Activated naive CD4-positive, alpha-beta T cell treated with anti-CD3 and anti-CD28 coated beads, Interleukin-2, amount 50 U/mL, for 24 hours (primary cell): ENCODE measurements around the gene NR1D1.

Source experiments
- H3K27ac Mint-ChIP-seq: one replicate; pipeline ENCODE4 v1.8.0; 2021; ENCODE audit warnings: mild to moderate bottlenecking, mixed read lengths
- H3K27me3 Mint-ChIP-seq: one replicate; pipeline ENCODE4 v1.8.0; 2021; ENCODE audit warnings: mixed read lengths
- H3K36me3 Mint-ChIP-seq: one replicate; pipeline ENCODE4 v1.8.0; 2021; ENCODE audit warnings: mixed read lengths
- H3K4me1 Mint-ChIP-seq: one replicate; pipeline ENCODE4 v1.8.0; 2021; ENCODE audit warnings: mixed read lengths
- H3K4me3 Mint-ChIP-seq: one replicate; pipeline ENCODE4 v1.8.0; 2021; ENCODE audit warnings: mild to moderate bottlenecking, mixed read lengths
- H3K9me3 Mint-ChIP-seq: one replicate; pipeline ENCODE4 v1.8.0; 2021; ENCODE audit warnings: mixed read lengths

The NR1D1 gene

GRCh38 chr17:40103688-40104087 lies 3.3 kb upstream of the NR1D1 start:
- H3K27ac Mint-ChIP-seq = peak overlapping the region; percentile 53
- H3K36me3 Mint-ChIP-seq = no peaks in the 10 kb centered on the region
- no peaks in the 10 kb centered on the region for H3K27me3 Mint-ChIP-seq
- H3K4me1 Mint-ChIP-seq = peaks cover 92% of the 10 kb centered on the region
- H3K4me3 Mint-ChIP-seq = no peak overlapping the region
- no peaks in the 10 kb centered on the region for H3K9me3 Mint-ChIP-seq

- Mint-ChIP-seq H3K9me3 (no peaks in the 10 kb centered on the region), H3K27me3 (no peaks in the 10 kb centered on the region), H3K36me3 (no peaks in the 10 kb centered on the region), H3K4me3 (no peak overlapping the region), H3K27ac (peak overlapping the region; percentile 53), H3K4me1 (peaks cover 93% of the 10 kb centered on the region)
These were observed 2.8 kb upstream of the NR1D1 start for GRCh38 chr17:40103071-40103661.

GRCh38 chr17:40101367-40102210 lies 1.2 kb upstream of the NR1D1 start:
- H3K36me3 Mint-ChIP-seq = no peaks in the 10 kb centered on the region
- no peaks in the 10 kb centered on the region for H3K9me3 Mint-ChIP-seq
- peak overlapping the region; percentile 95 for H3K4me3 Mint-ChIP-seq
- H3K27me3 Mint-ChIP-seq = no peaks in the 10 kb centered on the region
- H3K4me1 Mint-ChIP-seq = peaks cover 93% of the 10 kb centered on the region
- peak overlapping the region; percentile 92 for H3K27ac Mint-ChIP-seq

- peaks cover 93% of the 10 kb centered on the region for H3K4me1 Mint-ChIP-seq
- H3K9me3 Mint-ChIP-seq = no peaks in the 10 kb centered on the region
- no peaks in the 10 kb centered on the region for H3K27me3 Mint-ChIP-seq
- H3K36me3 Mint-ChIP-seq = peaks cover 5% of the 10 kb centered on the region
- H3K4me3 Mint-ChIP-seq = peak overlapping the region; percentile 95
- peak overlapping the region; percentile 92 for H3K27ac Mint-ChIP-seq
These were observed 429 bp upstream of the NR1D1 start for GRCh38 chr17:40100669-40101366.

GRCh38 chr17:40099619-40100418 lies 570 bp downstream of the NR1D1 start:
- Mint-ChIP-seq H3K36me3 (peaks cover 8% of the 10 kb centered on the region), H3K4me3 (peak overlapping the region; percentile 95), H3K27ac (peak overlapping the region; percentile 92), H3K27me3 (no peaks in the 10 kb centered on the region), H3K4me1 (peaks cover 93% of the 10 kb centered on the region), H3K9me3 (no peaks in the 10 kb centered on the region)

- H3K27ac Mint-ChIP-seq = peak overlapping the region; percentile 92
- peaks cover 93% of the 10 kb centered on the region for H3K4me1 Mint-ChIP-seq
- no peaks in the 10 kb centered on the region for H3K9me3 Mint-ChIP-seq
- H3K4me3 Mint-ChIP-seq = peak overlapping the region; percentile 95
- peaks cover 8% of the 10 kb centered on the region for H3K36me3 Mint-ChIP-seq
- H3K27me3 Mint-ChIP-seq = no peaks in the 10 kb centered on the region
These were observed 1.4 kb downstream of the NR1D1 start for GRCh38 chr17:40098846-40099618.

- Mint-ChIP-seq H3K27ac (peak overlapping the region; percentile 92), H3K4me3 (peak overlapping the region; percentile 95), H3K9me3 (no peaks in the 10 kb centered on the region), H3K4me1 (peaks cover 92% of the 10 kb centered on the region), H3K36me3 (peaks cover 11% of the 10 kb centered on the region), H3K27me3 (no peaks in the 10 kb centered on the region)
These were observed 2.2 kb downstream of the NR1D1 start for GRCh38 chr17:40097931-40098845.

GRCh38 chr17:40097087-40097486 lies 3.3 kb downstream of the NR1D1 start:
- H3K9me3 Mint-ChIP-seq = no peaks in the 10 kb centered on the region
- H3K4me3 Mint-ChIP-seq = peak overlapping the region; percentile 95
- H3K36me3 Mint-ChIP-seq = peaks cover 11% of the 10 kb centered on the region
- peak overlapping the region; percentile 56 for H3K27ac Mint-ChIP-seq
- peaks cover 85% of the 10 kb centered on the region for H3K4me1 Mint-ChIP-seq
- no peaks in the 10 kb centered on the region for H3K27me3 Mint-ChIP-seq

- Mint-ChIP-seq H3K4me1 (peaks cover 76% of the 10 kb centered on the region), H3K27me3 (no peaks in the 10 kb centered on the region), H3K36me3 (peaks cover 11% of the 10 kb centered on the region), H3K9me3 (no peaks in the 10 kb centered on the region), H3K4me3 (peak overlapping the region; percentile 95), H3K27ac (peak overlapping the region; percentile 86)
These were observed 4.2 kb downstream of the NR1D1 start for GRCh38 chr17:40095944-40096791.

- Mint-ChIP-seq H3K4me1 (peaks cover 69% of the 10 kb centered on the region), H3K9me3 (no peaks in the 10 kb centered on the region), H3K27me3 (no peaks in the 10 kb centered on the region), H3K4me3 (peak overlapping the region; percentile 44), H3K36me3 (peaks cover 11% of the 10 kb centered on the region), H3K27ac (peak overlapping the region; percentile 86)
These were observed 4.9 kb downstream of the NR1D1 start for GRCh38 chr17:40095351-40095943.

- H3K4me3 Mint-ChIP-seq = no peak overlapping the region
- H3K27me3 Mint-ChIP-seq = no peaks in the 10 kb centered on the region
- peaks cover 11% of the 10 kb centered on the region for H3K36me3 Mint-ChIP-seq
- H3K9me3 Mint-ChIP-seq = no peaks in the 10 kb centered on the region
- H3K4me1 Mint-ChIP-seq = peaks cover 63% of the 10 kb centered on the region
- no peak overlapping the region for H3K27ac Mint-ChIP-seq
These were observed 5.5 kb downstream of the NR1D1 start for GRCh38 chr17:40094874-40095273.

- Mint-ChIP-seq H3K4me3 (no peak overlapping the region), H3K27me3 (no peaks in the 10 kb centered on the region), H3K27ac (peak overlapping the region; percentile 42), H3K4me1 (peaks cover 61% of the 10 kb centered on the region), H3K9me3 (no peaks in the 10 kb centered on the region), H3K36me3 (peaks cover 11% of the 10 kb centered on the region)
These were observed 6.7 kb downstream of the NR1D1 start for GRCh38 chr17:40093580-40094201.
